Astrocyte of the cerebellum (primary cell): Measurements from ENCODE around the gene PPP5C.
"Not testable (repeated sequence)": the region's sequence is repeated elsewhere in the genome, so short reads cannot be mapped to it uniquely, and the experiment has no call there.

ENCODE experiments used
- DNase-seq: peaks from one replicate; pipeline ENCODE4 v3.0.0-alpha.2; 2011; ENCODE audit warnings: low read depth
- H3K4me3 ChIP-seq: 2 replicates; pipeline ENCODE4 v1.5.1; 2011; ENCODE audit warnings: mild to moderate bottlenecking, low read depth, low read length, moderate library complexity
- CTCF ChIP-seq: IDR thresholded peaks from 2 replicates; pipeline ENCODE4 v1.5.1; 2012; ENCODE audit warnings: low read length, low read depth, moderate library complexity, mild to moderate bottlenecking; ENCODE audit errors: missing control alignments
- in situ Hi-C: cut with HindIII; loops from 2 replicates; pipeline ENCODE4 v1.10.0; 2017; ENCODE audit warnings: low sequenced_read_pairs

PPP5C gene

GRCh38 chr19:46303691-46304397 is 43.0 kb upstream of the PPP5C start:
- no peak overlapping the region for H3K4me3 ChIP-seq
- TF ChIP-seq CTCF, result no peak
- in situ Hi-C loops, result no loop called here
- no peak for DNase-seq

GRCh38 chr19:46306501-46306900 is 40.4 kb upstream of the PPP5C start:
- in situ Hi-C loops, result no loop called here

GRCh38 chr19:46308510-46308909 is 38.4 kb upstream of the PPP5C start:
- no peak overlapping the region for H3K4me3 ChIP-seq
- no peak for DNase-seq
- in situ Hi-C loops, result no loop called here
- no peak for TF ChIP-seq CTCF

More at GRCh38 chr19:46306501-46306900, 40.4 kb upstream of the PPP5C start:
- DNase-seq, result no peak
- TF ChIP-seq CTCF, result no peak
- H3K4me3 ChIP-seq, result no peak overlapping the region

- no peak overlapping the region for H3K4me3 ChIP-seq
- DNase-seq, result no peak
- no peak for TF ChIP-seq CTCF
- in situ Hi-C loops, result no loop called here
These were observed 37.8 kb upstream of the PPP5C start for GRCh38 chr19:46309056-46309455.

GRCh38 chr19:46311444-46311843 is 35.4 kb upstream of the PPP5C start:
- in situ Hi-C loops, result no loop called here
- H3K4me3 ChIP-seq, result no peak overlapping the region
- no peak for DNase-seq
- no peak for TF ChIP-seq CTCF

- in situ Hi-C loops, DNase-seq, H3K4me3 ChIP-seq: not testable (repeated sequence)
These were observed 33.1 kb upstream of the PPP5C start for GRCh38 chr19:46313540-46314469.

- TF ChIP-seq CTCF, result no peak
- H3K4me3 ChIP-seq, result no peak overlapping the region
- no peak for DNase-seq
- in situ Hi-C loops, result no loop called here
These were observed 29.5 kb upstream of the PPP5C start for GRCh38 chr19:46317339-46317738.
